Type B pancreatic cell (in vitro differentiated cells): ENCODE results near the gene TRIL. TPM values are rescaled to one million over a fixed set of nuclear protein-coding genes. Genes with fewer than 3 reads are reported as not detected.

Experiments used
- DNase-seq: peaks from one replicate; pipeline ENCODE4 v3.0.0; 2021; ENCODE audit warnings: mixed read lengths; ENCODE audit not compliant: unreplicated experiment; ENCODE audit errors: extremely low spot score
- H3K27ac Mint-ChIP-seq: 2 replicates; pipeline ENCODE4 v1.8.0; 2021; ENCODE audit warnings: mild to moderate bottlenecking, mixed read lengths
- H3K27me3 Mint-ChIP-seq: 2 replicates; pipeline ENCODE4 v1.8.0; 2021; ENCODE audit warnings: mixed read lengths
- H3K36me3 Mint-ChIP-seq: 2 replicates; pipeline ENCODE4 v1.8.0; 2021; ENCODE audit warnings: mixed read lengths
- H3K4me1 Mint-ChIP-seq: one replicate; pipeline ENCODE4 v1.8.0; 2021; ENCODE audit warnings: mixed read lengths; ENCODE audit not compliant: unreplicated experiment
- H3K4me3 Mint-ChIP-seq: 2 replicates; pipeline ENCODE4 v1.8.0; 2021; ENCODE audit warnings: mild to moderate bottlenecking, mixed read lengths
- H3K9me3 Mint-ChIP-seq: 2 replicates; pipeline ENCODE4 v1.8.0; 2021; ENCODE audit warnings: mixed read lengths
- CTCF ChIP-seq: fragments of 200-600 bp; sonication (generic); conservative IDR thresholded peaks from 2 replicates; pipeline ENCODE4 v1.5.0; 2021; ENCODE audit warnings: antibody characterized with exemption, mild to moderate bottlenecking
- total RNA-seq: library from RNA; stranded (reverse); gene quantifications from 2 replicates; pipeline ENCODE4 v1.2.1, GENCODE V29; 2021; ENCODE audit warnings: low replicate concordance

The TRIL gene
- total RNA-seq, 1 donor from 2014 or later: 42.9 TPM

- H3K27ac Mint-ChIP-seq: peak overlapping the region; percentile 65
- H3K9me3 Mint-ChIP-seq: no peaks in the 10 kb centered on the region
- TF ChIP-seq CTCF: no peak
- H3K4me1 Mint-ChIP-seq: peaks cover 30% of the 10 kb centered on the region
- peak overlapping the region; percentile 91 for H3K4me3 Mint-ChIP-seq
- H3K36me3 Mint-ChIP-seq: peaks cover 4% of the 10 kb centered on the region
- DNase-seq: no peak
- H3K27me3 Mint-ChIP-seq: peaks cover 29% of the 10 kb centered on the region
Observed at GRCh38 chr7:28958980-28959347, 834 bp upstream of the TRIL start.

GRCh38 chr7:28957751-28958234 lies 337 bp downstream of the TRIL start:
- no peak for DNase-seq
- H3K4me1 Mint-ChIP-seq: peaks cover 42% of the 10 kb centered on the region
- peaks cover 4% of the 10 kb centered on the region for H3K36me3 Mint-ChIP-seq
- peak overlapping the region; percentile 91 for H3K4me3 Mint-ChIP-seq
- H3K27me3 Mint-ChIP-seq: peaks cover 31% of the 10 kb centered on the region
- no peaks in the 10 kb centered on the region for H3K9me3 Mint-ChIP-seq
- TF ChIP-seq CTCF: no peak
- peak overlapping the region; percentile 74 for H3K27ac Mint-ChIP-seq

- DNase-seq: no peak
Observed at GRCh38 chr7:28957064-28957750, 923 bp downstream of the TRIL start.

GRCh38 chr7:28956608-28957063 lies 1.5 kb downstream of the TRIL start:
- H3K9me3 Mint-ChIP-seq: no peaks in the 10 kb centered on the region
- H3K36me3 Mint-ChIP-seq: peaks cover 4% of the 10 kb centered on the region
- TF ChIP-seq CTCF: peak; percentile 68
- H3K27me3 Mint-ChIP-seq: peaks cover 33% of the 10 kb centered on the region
- peak overlapping the region; percentile 91 for H3K4me3 Mint-ChIP-seq
- DNase-seq: peak; percentile 81
- no peak overlapping the region for H3K27ac Mint-ChIP-seq
- H3K4me1 Mint-ChIP-seq: peaks cover 44% of the 10 kb centered on the region

More at GRCh38 chr7:28957064-28957750, 923 bp downstream of the TRIL start:
- H3K36me3 Mint-ChIP-seq: peaks cover 4% of the 10 kb centered on the region
- H3K9me3 Mint-ChIP-seq: no peaks in the 10 kb centered on the region
- H3K4me3 Mint-ChIP-seq: peak overlapping the region; percentile 91
- TF ChIP-seq CTCF: no peak
- peak overlapping the region; percentile 74 for H3K27ac Mint-ChIP-seq
- H3K4me1 Mint-ChIP-seq: peaks cover 44% of the 10 kb centered on the region
- H3K27me3 Mint-ChIP-seq: peaks cover 31% of the 10 kb centered on the region

GRCh38 chr7:28955718-28956607 lies 2.2 kb downstream of the TRIL start:
- peak; percentile 75 for TF ChIP-seq CTCF
- no peaks in the 10 kb centered on the region for H3K9me3 Mint-ChIP-seq
- H3K27me3 Mint-ChIP-seq: peaks cover 39% of the 10 kb centered on the region
- peak overlapping the region; percentile 91 for H3K4me3 Mint-ChIP-seq
- H3K36me3 Mint-ChIP-seq: peaks cover 9% of the 10 kb centered on the region
- H3K4me1 Mint-ChIP-seq: peaks cover 44% of the 10 kb centered on the region
- H3K27ac Mint-ChIP-seq: no peak overlapping the region
- peak; percentile 83 for DNase-seq
